Large intestine (tissue), 3 donors: ENCODE measurements around the gene ZNF518A. TPM values are rescaled to one million over a fixed set of nuclear protein-coding genes. Genes with fewer than 3 reads are reported as not detected.

Experiments
- DNase-seq, 2 donors: peaks; one replicate each; pipeline versions ENCODE4 v3.0.0 to v3.0.0-alpha.2; 2013
- H3K27ac ChIP-seq: one replicate; pipeline ENCODE4 v1.5.1; 2013; ENCODE audit warnings: low read length
- H3K27me3 ChIP-seq: 2 replicates; pipeline ENCODE4 v1.6.1; 2013; ENCODE audit warnings: low read length; ENCODE audit not compliant: control insufficient read depth, insufficient read depth
- H3K36me3 ChIP-seq: 2 replicates; pipeline ENCODE4 v1.6.1; 2013; ENCODE audit warnings: low read length; ENCODE audit not compliant: control insufficient read depth, insufficient read depth
- H3K4me1 ChIP-seq: one replicate; pipeline ENCODE4 v1.6.1; 2013; ENCODE audit warnings: low read length; ENCODE audit not compliant: control insufficient read depth, insufficient read depth
- H3K4me3 ChIP-seq: one replicate; pipeline ENCODE4 v1.5.1; 2013; ENCODE audit warnings: low read length
- H3K9me3 ChIP-seq: one replicate; pipeline ENCODE4 v1.6.1; 2013; ENCODE audit warnings: mild to moderate bottlenecking, low read depth, low read length, moderate library complexity; ENCODE audit not compliant: control insufficient read depth
- WGBS: methylation state at CpG from one replicate; pipeline ENCODE4 v1.1.5; 2013; ENCODE audit warnings: low lambda C conversion rate; ENCODE audit not compliant: insufficient coverage; 5-methylcytosine and 5-hydroxymethylcytosine counted together
- polyA plus RNA-seq: library from polyadenylated mRNA; unstranded; fragments of 120-200 nt; gene quantifications from one replicate; pipeline ENCODE4 v1.2.1, GENCODE V29; 2013

Gene ZNF518A
- polyA plus RNA-seq, 1 donor, result 35.5 TPM

DNA sequence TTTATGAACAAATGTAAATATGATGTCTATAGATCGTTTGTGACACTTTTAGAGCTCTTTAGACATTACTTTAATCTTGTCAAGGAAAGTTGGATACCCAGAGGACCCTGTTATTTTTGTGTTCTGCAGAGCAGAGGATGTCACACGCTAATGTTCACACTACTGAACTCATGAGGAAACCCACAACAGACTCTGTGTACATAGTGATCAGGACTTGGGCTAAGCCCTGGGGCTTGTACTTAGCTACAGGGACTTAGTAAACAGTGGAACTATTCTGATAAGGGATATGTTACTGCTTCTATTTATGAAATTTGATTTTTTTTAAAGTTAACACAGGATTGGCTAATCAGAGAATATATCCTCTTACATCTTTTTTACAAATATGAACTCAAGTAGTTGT is 36.1 kb upstream of the ZNF518A start:
- no CpG with 5 or more reads among the region's 2 CpGs for WGBS
- H3K27me3 ChIP-seq, result peaks cover 36% of the 10 kb centered on the region
- H3K9me3 ChIP-seq, result no peaks in the 10 kb centered on the region
- no peak for DNase-seq
- no peak overlapping the region for H3K4me3 ChIP-seq
- peaks cover 4% of the 10 kb centered on the region for H3K4me1 ChIP-seq
- H3K27ac ChIP-seq, result no peak overlapping the region
- H3K36me3 ChIP-seq, result no peaks in the 10 kb centered on the region

DNA sequence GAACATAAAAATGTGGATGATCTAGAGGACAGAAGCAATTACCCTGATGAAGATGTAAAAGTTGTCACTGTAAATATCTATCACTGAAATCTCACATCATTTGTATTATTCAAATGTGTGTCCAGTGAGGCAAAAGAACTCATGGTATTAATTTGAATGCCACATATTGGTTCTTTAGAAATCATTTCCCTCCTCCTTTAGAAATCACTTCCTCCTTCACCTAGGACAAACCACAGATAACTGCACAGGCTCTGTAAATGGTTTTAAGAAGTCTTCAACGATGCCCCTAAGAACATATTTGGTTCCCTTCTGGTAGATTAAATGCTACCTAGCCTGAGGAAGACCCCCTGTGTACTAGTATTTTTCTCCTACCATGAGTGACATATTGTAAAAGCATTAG is 33.1 kb upstream of the ZNF518A start:
- DNase-seq, result no peak
- no CpG with 5 or more reads among the region's 1 CpG for WGBS
- Histone ChIP-seq H3K36me3 (no peaks in the 10 kb centered on the region), H3K4me1 (no peaks in the 10 kb centered on the region), H3K4me3 (no peak overlapping the region), H3K27me3 (peaks cover 40% of the 10 kb centered on the region), H3K27ac (no peak overlapping the region), H3K9me3 (no peaks in the 10 kb centered on the region)

DNA sequence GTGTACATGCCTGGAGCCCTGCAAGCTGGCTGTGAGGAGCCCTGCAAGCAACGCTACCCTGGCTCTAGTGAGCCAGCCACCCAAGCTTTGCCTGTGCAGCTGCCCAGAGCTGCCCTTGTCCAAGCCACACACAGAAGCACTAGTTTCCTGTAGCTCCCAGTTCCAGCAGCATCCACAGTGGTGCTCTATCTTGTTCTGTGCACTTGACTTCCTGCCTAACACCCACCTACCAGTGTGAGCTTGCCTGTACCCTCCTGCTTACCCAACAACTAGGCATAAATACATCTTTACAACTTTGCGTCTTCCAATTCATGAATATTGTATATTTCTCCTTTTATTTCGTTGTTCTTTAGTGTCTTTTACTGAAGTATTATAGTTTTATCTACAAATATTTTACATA is 32.2 kb upstream of the ZNF518A start:
- no peaks in the 10 kb centered on the region for H3K4me1 ChIP-seq
- H3K27me3 ChIP-seq, result peaks cover 31% of the 10 kb centered on the region
- no peaks in the 10 kb centered on the region for H3K9me3 ChIP-seq
- 75% methylated on average over 1 of the region's 3 CpGs for WGBS
- no peaks in the 10 kb centered on the region for H3K36me3 ChIP-seq
- H3K4me3 ChIP-seq, result no peak overlapping the region
- H3K27ac ChIP-seq, result no peak overlapping the region
- DNase-seq, result no peak

DNA sequence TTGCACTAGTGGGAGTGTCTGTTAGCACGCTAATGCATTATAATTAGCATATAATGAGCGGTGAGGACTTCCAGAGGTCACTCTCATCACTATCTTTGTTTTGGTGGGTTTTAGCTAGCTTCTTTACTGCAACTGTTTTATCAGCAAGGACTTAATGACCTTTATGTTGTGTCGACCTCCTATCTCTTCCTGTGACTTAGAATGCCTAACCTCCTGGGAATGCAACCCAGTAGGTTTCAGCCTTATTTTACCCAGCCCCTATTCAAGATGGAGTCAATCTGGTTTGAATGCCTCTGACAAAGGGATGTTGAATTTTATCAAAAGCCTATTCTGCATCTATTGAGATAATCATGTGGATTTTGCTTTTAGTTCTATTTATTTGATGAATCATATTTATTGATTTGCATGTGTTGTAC is 22.5 kb upstream of the ZNF518A start:
- no peak overlapping the region for H3K27ac ChIP-seq
- 80% methylated on average over 2 of the region's 3 CpGs for WGBS
- no peaks in the 10 kb centered on the region for H3K9me3 ChIP-seq
- no peaks in the 10 kb centered on the region for H3K36me3 ChIP-seq
- no peak for DNase-seq
- no peaks in the 10 kb centered on the region for H3K4me1 ChIP-seq
- no peak overlapping the region for H3K4me3 ChIP-seq
- H3K27me3 ChIP-seq, result peaks cover 13% of the 10 kb centered on the region

DNA sequence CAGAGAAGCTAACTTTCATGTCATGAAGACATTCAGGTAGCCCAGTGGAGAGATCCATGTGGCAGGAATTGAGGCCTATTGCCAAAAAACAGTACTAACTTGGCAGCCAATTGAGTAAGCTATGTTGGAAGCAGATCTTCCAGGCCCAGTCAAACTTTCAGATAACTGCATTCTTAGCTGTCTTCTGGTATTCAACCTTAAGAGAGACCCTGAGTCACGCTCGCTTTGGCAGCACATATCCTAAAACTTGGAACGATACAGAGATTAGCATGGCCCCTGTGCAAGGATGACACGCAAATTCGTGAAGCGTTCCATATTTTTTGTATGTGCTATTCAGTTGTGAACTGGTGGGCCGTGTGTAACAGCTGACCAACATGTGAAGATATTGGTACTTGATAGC is 17.6 kb upstream of the ZNF518A start:
- no peak for DNase-seq
- 86% methylated on average over 1 of the region's 7 CpGs for WGBS
- Histone ChIP-seq H3K9me3 (no peaks in the 10 kb centered on the region), H3K36me3 (no peaks in the 10 kb centered on the region), H3K27ac (no peak overlapping the region), H3K4me1 (no peaks in the 10 kb centered on the region), H3K27me3 (peaks cover 13% of the 10 kb centered on the region), H3K4me3 (no peak overlapping the region)

DNA sequence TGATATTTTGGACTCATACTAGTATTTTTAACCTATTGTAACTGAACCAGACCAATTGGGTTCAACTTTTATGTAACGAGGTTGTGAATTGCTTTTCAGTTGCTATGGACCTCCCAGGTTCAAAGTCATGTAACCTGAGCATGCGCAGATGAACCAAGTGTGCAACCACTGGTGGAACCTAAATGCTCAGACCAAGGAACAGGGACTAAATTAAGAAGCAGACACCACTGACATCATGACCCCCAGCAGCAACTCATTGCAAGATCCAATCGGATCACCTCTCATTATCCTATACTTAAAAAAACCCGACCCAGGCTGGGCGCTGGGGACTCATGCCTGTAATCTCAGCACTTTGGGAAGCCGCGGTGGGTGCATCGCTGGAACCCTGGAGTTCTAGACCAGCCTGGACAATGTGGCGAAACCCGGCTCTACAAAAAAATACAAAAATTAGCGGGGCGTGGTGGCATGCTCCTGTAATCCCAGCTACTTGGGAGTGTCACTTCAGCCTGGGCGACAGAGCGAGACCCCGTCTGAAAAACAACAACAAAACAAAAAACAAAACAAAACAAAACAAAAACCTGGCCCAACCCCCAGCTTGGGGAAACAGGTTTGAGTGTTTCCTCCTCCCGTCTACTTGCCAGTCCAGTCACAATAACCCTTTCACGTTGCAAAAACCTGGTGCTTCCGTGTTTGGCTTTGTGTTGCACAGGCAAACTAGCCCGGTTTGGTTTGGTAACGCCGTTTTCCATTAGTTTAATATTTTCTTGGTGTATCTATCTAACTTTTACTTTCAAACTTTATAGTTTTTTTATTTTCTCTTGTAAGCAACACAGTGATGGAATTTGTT is 11.3 kb upstream of the ZNF518A start:
- 80% methylated on average over 3 of the region's 21 CpGs for WGBS

DNA sequence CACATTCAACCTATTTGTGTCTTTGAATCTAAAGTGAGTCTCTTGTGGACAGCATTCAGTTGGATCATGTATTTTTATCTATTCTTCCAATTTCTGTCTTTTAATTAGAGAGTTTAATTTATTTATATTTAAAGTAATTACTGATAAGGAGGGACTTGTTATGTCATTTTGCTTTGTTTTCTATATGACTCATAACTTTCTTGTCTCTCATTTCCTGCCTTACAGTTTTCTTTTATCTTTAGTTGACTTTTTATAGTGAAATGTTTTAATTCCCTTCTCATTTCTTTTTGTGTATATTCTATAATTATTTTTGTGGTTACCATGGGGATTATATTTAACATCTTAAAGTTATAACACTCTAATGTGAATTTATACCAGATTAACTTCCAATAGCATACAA is 7.3 kb upstream of the ZNF518A start:
- Histone ChIP-seq H3K9me3 (no peaks in the 10 kb centered on the region), H3K4me1 (peaks cover 9% of the 10 kb centered on the region), H3K4me3 (no peak overlapping the region), H3K27me3 (peaks cover 8% of the 10 kb centered on the region), H3K27ac (no peak overlapping the region), H3K36me3 (no peaks in the 10 kb centered on the region)
- DNase-seq, result no peak

More for the DNA sequence above, 11.3 kb upstream of the ZNF518A start:
- no peak for DNase-seq
- Histone ChIP-seq H3K9me3 (no peaks in the 10 kb centered on the region), H3K27ac (no peak overlapping the region), H3K4me3 (no peak overlapping the region), H3K27me3 (peaks cover 14% of the 10 kb centered on the region), H3K4me1 (no peaks in the 10 kb centered on the region), H3K36me3 (no peaks in the 10 kb centered on the region)

DNA sequence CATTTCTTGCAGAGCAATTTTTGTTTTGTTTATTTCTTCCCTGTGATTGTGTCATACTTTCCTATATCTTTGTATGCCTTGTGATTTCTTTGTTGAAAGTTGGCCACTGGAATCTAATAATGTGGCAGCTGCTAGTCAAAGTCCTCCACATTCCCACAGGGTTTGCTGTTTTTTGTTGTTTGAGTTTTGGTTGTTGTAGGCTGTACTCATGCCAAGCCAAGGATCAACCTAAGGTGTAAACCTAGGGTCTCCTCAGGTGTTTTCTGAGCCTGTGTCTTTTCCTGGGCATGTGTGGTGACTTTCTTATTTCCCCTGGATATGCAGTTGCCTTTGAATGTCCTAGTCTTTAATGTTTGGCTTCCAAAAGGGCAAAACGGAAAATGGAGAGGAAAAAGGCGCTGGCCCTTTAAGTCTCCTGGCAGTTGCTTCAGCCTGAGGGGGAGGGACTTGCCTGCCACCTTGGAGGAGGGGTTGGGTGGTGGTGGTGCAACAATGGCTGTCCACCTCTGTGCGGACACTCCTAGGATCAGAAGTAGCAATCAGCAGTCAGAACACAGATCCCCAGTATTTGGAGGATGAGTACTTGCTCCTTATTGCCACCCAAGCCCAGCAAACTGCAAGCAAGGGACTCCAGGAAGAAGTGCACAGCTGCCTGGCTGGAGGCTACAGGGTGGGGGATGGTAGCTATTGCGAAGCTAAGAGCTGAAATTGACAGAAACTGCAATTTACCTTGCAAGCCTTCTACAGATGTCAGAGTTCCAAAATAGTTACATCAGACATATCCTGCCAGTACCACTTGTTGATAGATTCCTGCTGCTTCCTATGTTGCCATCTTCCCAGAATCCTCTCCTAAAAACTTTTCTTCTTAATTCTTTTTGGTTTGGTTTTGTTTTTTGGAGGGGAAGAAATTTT is 5.6 kb upstream of the ZNF518A start:
- H3K27ac ChIP-seq, result peak overlapping the region; percentile 64
- no CpG with 5 or more reads among the region's 4 CpGs for WGBS
- H3K4me3 ChIP-seq, result peak overlapping the region; percentile 42
- peaks cover 6% of the 10 kb centered on the region for H3K27me3 ChIP-seq
- DNase-seq, result peak; percentile 60 to 89
- H3K36me3 ChIP-seq, result no peaks in the 10 kb centered on the region
- H3K9me3 ChIP-seq, result peaks cover 2% of the 10 kb centered on the region
- H3K4me1 ChIP-seq, result peaks cover 12% of the 10 kb centered on the region

DNA sequence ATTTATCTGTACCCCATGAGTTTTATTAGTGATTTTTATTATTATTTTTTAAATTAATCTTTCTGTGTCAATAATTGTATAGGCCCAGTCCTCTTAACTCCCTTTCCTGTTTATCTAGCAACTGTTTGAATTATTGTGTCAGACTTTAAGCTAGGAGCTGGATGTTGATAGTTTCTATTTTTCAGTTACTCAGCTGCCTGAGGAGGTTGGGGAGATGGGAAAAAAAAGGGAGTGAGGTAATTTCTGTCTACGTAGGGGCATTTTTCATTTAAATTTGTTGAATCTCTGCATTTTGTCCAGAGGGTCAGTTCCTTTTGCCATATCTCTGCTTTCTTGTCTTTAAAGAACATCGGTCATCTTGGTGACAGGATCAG is 5.0 kb upstream of the ZNF518A start:
- DNase-seq, result peak in 1 of 2 donors; percentile 27
- Histone ChIP-seq H3K36me3 (no peaks in the 10 kb centered on the region), H3K4me3 (no peak overlapping the region), H3K27ac (peak overlapping the region; percentile 64), H3K4me1 (peaks cover 13% of the 10 kb centered on the region), H3K27me3 (peaks cover 6% of the 10 kb centered on the region), H3K9me3 (peaks cover 5% of the 10 kb centered on the region)
- 80% methylated on average over 1 of the region's 2 CpGs for WGBS

DNA sequence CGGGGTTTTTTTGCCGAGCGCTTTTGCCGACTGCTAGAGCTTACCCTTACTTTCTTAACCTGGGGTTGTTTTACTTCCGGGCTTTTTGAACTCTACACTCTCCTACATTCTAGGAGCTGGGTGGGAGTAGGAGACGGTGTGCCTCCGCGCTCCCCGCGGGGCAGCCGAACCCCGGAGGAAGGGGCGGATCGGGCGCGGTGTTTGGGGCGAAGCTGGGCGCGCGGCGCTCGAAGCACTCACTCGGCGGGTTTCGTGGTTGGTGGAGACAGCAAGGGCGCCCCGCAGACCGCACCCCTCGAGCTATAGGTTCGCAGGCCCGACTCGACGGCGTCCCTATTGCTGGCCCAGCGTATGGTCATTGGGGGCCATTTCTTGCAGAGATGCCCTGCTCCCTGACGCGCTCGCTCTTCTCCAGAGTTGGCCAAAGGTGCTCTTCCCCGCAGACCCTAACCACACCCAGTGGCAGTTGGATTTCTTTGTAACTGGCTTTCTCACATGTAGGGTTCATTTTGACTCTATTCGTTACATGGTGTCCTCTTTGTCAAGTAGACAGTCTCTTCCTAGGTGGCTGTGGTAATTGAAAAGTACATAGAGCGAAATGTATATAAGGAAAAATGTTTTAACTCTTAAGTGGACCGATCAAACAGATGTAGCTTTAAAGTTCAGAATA is 364 bp downstream of the ZNF518A start:
- peak overlapping the region; percentile 99 for H3K27ac ChIP-seq

More for the DNA sequence above, 364 bp downstream of the ZNF518A start:
- peaks cover 5% of the 10 kb centered on the region for H3K9me3 ChIP-seq
- peak; percentile 80 to 95 for DNase-seq
- WGBS, result 0% methylated on average over 2 of the region's 42 CpGs
- peak overlapping the region; percentile 83 for H3K4me3 ChIP-seq
- H3K36me3 ChIP-seq, result peaks cover 20% of the 10 kb centered on the region
- H3K4me1 ChIP-seq, result peaks cover 4% of the 10 kb centered on the region
- H3K27me3 ChIP-seq, result peaks cover 6% of the 10 kb centered on the region
